ENCODE data around the gene MB. TPM values are rescaled to one million over a fixed set of nuclear protein-coding genes. Genes with fewer than 3 reads are reported as not detected.

The MB gene
- total RNA-seq, 4 donors from 2014 or later, result not detected

GRCh38 chr22:35577799-35578659 lies 39.1 kb downstream of the MB start:
- DNase-seq (ENCODE audit: low spot score in 2 of 2), result no peak
- no peak for TF ChIP-seq CTCF (IDR thresholded peaks at IDR 0.05)
- no peak for TF ChIP-seq POLR2A (IDR thresholded peaks at IDR 0.05)
- no peak for TF ChIP-seq EP300 (IDR thresholded peaks at IDR 0.05)
- Histone ChIP-seq H3K27ac (no peak overlapping the region), H3K4me1 (peaks cover 0 to 3% (median 0%) of the 10 kb centered on the region in 4 donors), H3K4me3 (no peak overlapping the region), H3K9me3 (no peaks in the 10 kb centered on the region), H3K36me3 (no peaks in the 10 kb centered on the region), H3K27me3 (no peaks in the 10 kb centered on the region)
- WGBS, 2 donors, result 88 to 94% methylated on average over 2 of the region's 2 CpGs

GRCh38 chr22:35576671-35577070 lies 40.5 kb downstream of the MB start:
- Histone ChIP-seq H3K9me3 (no peaks in the 10 kb centered on the region), H3K4me1 (no peaks in the 10 kb centered on the region), H3K4me3 (no peak overlapping the region), H3K36me3 (no peaks in the 10 kb centered on the region), H3K27me3 (no peaks in the 10 kb centered on the region), H3K27ac (no peak overlapping the region)
- no peak for DNase-seq (ENCODE audit: low spot score in 2 of 2)
- 81 to 90% methylated on average over 8 of the region's 8 CpGs for WGBS, 2 donors
- no peak for TF ChIP-seq CTCF (IDR thresholded peaks at IDR 0.05)
- no peak for TF ChIP-seq EP300 (IDR thresholded peaks at IDR 0.05)
- TF ChIP-seq POLR2A (IDR thresholded peaks at IDR 0.05), result no peak

- no peak overlapping the region for H3K27ac ChIP-seq
- H3K36me3 ChIP-seq, result no peaks in the 10 kb centered on the region
- H3K4me1 ChIP-seq, result no peaks in the 10 kb centered on the region
- no peaks in the 10 kb centered on the region for H3K9me3 ChIP-seq
- 46 to 64% methylated on average over 11 to 12 of the region's 15 CpGs for WGBS, 2 donors
- H3K4me3 ChIP-seq, result no peak overlapping the region
- DNase-seq (ENCODE audit: low spot score in 2 of 2), result no peak
- no peaks in the 10 kb centered on the region for H3K27me3 ChIP-seq
- TF ChIP-seq CTCF (IDR thresholded peaks at IDR 0.05), result no peak
- no peak for TF ChIP-seq POLR2A (IDR thresholded peaks at IDR 0.05)
- TF ChIP-seq EP300 (IDR thresholded peaks at IDR 0.05), result no peak
Observed at GRCh38 chr22:35575116-35575748, 41.9 kb downstream of the MB start.

GRCh38 chr22:35572556-35572955 lies 44.6 kb downstream of the MB start:
- Histone ChIP-seq H3K36me3 (no peaks in the 10 kb centered on the region), H3K27me3 (peaks cover 0 to 9% of the 10 kb centered on the region in 2 donors), H3K27ac (no peak overlapping the region), H3K4me3 (no peak overlapping the region), H3K9me3 (no peaks in the 10 kb centered on the region), H3K4me1 (no peaks in the 10 kb centered on the region)
- WGBS, 2 donors, result 64 to 77% methylated on average over 8 of the region's 8 CpGs
- TF ChIP-seq CTCF (IDR thresholded peaks at IDR 0.05) (no peak), EP300 (IDR thresholded peaks at IDR 0.05) (no peak), POLR2A (IDR thresholded peaks at IDR 0.05) (no peak)
- DNase-seq (ENCODE audit: low spot score in 2 of 2), result no peak

- Histone ChIP-seq H3K27me3 (peaks cover 0 to 9% of the 10 kb centered on the region in 2 donors), H3K4me3 (no peak overlapping the region), H3K27ac (no peak overlapping the region), H3K36me3 (no peaks in the 10 kb centered on the region), H3K4me1 (peaks cover 0 to 2% (median 0%) of the 10 kb centered on the region in 4 donors), H3K9me3 (no peaks in the 10 kb centered on the region)
- no peak for DNase-seq (ENCODE audit: low spot score in 2 of 2)
- 88 to 90% methylated on average over 11 to 12 of the region's 14 CpGs for WGBS, 2 donors
- TF ChIP-seq CTCF (IDR thresholded peaks at IDR 0.05), result no peak
Observed at GRCh38 chr22:35570686-35571194, 46.4 kb downstream of the MB start.
